Gastroesophageal sphincter (tissue), 4 donors: ENCODE measurements around the gene GPC1. TPM values are rescaled to one million over a fixed set of nuclear protein-coding genes. Genes with fewer than 3 reads are reported as not detected.

Experiments used
- ATAC-seq: fragments of 150-250 bp; one replicate; pipeline ENCODE4 v1.9.1; 2016; ENCODE audit warnings: mild to moderate bottlenecking, moderate library complexity
- H3K27ac ChIP-seq, 4 donors: fragments of 200-600 bp; sonication (generic) in 3 of 4; 1 replicate in 3 of 4; 2 replicates in 1 of 4; pipeline ENCODE4 v1.5.1; 2016 to 2019
- H3K27me3 ChIP-seq: fragments of 200-600 bp; sonication (generic); one replicate; pipeline ENCODE4 v1.5.1; 2019
- H3K36me3 ChIP-seq, 2 donors: fragments of 200-600 bp; sonication (generic); one replicate each; pipeline ENCODE4 v1.5.1; 2019; ENCODE audit warnings: control low read depth in 1 of 2
- H3K4me1 ChIP-seq, 3 donors: fragments of 200-600 bp; sonication (generic); 1 replicate in 2 of 3; 2 replicates in 1 of 3; pipeline ENCODE4 v1.5.1; 2016 to 2019; ENCODE audit warnings: control low read depth in 2 of 3
- H3K4me3 ChIP-seq, 2 donors: fragments of 200-600 bp; sonication (generic); one replicate each; pipeline ENCODE4 v1.5.1; 2019; ENCODE audit warnings: mild to moderate bottlenecking in 1 of 2, moderate library complexity in 1 of 2
- H3K9me3 ChIP-seq, 3 donors: fragments of 200-600 bp; sonication (generic); one replicate each; pipeline ENCODE4 v1.5.1; 2017 to 2019; ENCODE audit warnings: control low read depth in 2 of 3
- EP300 ChIP-seq: sonication (generic); formaldehyde crosslinking; IDR thresholded peaks from one replicate; pipeline ENCODE4 v1.6.1; 2017; ENCODE audit warnings: antibody characterized with exemption, mild to moderate bottlenecking
- POLR2A ChIP-seq, 2 donors: fragments of 450-650 bp; IDR thresholded peaks; one replicate each; pipeline ENCODE4 v1.6.1; 2017; ENCODE audit warnings: antibody characterized with exemption in 2 of 2, mild to moderate bottlenecking in 2 of 2, moderate library complexity in 1 of 2
- POLR2AphosphoS5 ChIP-seq: sonication (generic); formaldehyde crosslinking; IDR thresholded peaks from one replicate; pipeline ENCODE4 v1.6.1; 2017; ENCODE audit warnings: antibody characterized with exemption
- WGBS, 2 donors: methylation state at CpG; one replicate each; pipeline ENCODE4 v1.1.5; 2018; ENCODE audit warnings: low coverage in 1 of 2; 5-methylcytosine and 5-hydroxymethylcytosine counted together
- total RNA-seq, 4 donors: library from RNA; depleted of rRNA; stranded (reverse); fragments of >200 nt; gene quantifications; one replicate each; pipeline ENCODE4 v1.1.0, GENCODE V29; 2016
- TF ChIP-seq, protein P1 (sequence below), 4 experiments: fragments of 200-600 bp in 2 of 4; fragments of 450-650 bp in 2 of 4; sonication (generic) in 1 of 4; IDR thresholded peaks; one replicate each; pipeline ENCODE4 v1.5.1; 2017 to 2019; ENCODE audit warnings: antibody characterized with exemption in 4 of 4, mild to moderate bottlenecking in 2 of 4, moderate library complexity in 2 of 4

GPC1 gene
- total RNA-seq, 4 donors from 2014 or later: 22.5 to 73.9 (median 43.3) TPM

DNA sequence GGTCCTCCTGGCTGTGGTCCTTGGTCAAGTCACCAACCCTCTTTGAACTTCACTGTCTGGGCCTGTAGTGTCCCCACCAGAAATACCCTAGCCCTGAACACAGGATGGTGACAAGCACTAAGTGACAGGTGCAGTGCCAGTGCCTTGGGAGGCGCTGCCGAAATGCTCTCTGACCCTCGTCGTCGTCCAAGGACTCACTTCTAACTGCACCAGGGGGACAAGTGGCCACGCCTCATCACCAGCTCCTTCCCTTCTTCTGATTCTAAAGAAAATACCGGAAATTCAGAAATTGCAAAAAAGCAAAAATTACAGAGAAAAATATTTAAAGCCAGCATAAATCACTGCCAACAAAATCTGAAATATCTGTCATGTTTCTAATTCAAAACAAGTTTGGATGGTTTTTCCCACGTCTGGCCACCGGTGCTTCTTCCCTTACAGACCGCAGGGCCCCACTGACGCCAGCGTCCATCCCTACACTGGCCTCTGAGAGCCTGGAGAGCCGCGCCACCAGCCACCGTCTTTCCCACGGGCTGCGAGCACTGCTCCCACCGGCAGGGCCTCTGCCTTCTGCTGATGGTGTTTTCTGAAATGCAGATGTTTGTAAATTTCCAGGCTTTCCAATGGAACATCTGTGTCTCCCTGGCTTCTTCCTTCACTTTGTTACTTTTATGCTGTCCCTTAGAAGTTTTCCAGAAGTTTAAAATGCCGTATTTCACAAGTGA, 37.4 kb upstream of the GPC1 start:
- 65 to 90% methylated on average over 2 to 15 of the region's 19 CpGs for WGBS, 2 donors

DNA sequence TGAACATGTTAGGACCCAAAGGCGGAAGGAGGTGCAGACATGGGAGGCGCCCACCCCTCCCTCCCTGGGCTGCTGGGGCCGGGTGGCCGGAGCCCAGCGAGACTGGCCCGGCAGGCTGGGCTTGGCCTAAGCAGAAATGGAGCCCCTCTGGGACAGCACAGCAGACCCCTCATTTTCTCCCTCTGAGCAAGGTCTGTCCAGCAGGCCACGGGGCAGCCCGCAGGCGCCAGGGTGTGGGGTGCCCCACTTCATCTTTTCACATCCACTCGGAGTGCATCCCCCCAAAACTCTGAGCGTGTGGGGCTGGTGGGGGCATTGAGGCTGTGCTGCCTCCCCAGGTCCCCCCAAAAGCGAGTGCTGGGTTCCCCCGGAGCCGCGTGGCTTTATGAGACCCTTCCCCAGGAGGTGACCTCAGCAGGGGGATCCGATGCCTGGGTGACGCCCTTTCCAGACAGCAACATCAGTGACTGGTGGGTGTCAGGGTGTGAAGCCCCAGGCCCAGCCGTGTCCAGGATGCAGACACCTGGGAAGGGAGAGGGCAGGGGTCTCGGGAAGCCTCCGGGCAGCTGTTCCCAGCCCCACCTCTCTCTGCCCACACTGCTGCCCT, 36.7 kb upstream of the GPC1 start:
- H3K27me3 ChIP-seq: peaks cover 16% of the 10 kb centered on the region
- TF ChIP-seq, protein P1, sequence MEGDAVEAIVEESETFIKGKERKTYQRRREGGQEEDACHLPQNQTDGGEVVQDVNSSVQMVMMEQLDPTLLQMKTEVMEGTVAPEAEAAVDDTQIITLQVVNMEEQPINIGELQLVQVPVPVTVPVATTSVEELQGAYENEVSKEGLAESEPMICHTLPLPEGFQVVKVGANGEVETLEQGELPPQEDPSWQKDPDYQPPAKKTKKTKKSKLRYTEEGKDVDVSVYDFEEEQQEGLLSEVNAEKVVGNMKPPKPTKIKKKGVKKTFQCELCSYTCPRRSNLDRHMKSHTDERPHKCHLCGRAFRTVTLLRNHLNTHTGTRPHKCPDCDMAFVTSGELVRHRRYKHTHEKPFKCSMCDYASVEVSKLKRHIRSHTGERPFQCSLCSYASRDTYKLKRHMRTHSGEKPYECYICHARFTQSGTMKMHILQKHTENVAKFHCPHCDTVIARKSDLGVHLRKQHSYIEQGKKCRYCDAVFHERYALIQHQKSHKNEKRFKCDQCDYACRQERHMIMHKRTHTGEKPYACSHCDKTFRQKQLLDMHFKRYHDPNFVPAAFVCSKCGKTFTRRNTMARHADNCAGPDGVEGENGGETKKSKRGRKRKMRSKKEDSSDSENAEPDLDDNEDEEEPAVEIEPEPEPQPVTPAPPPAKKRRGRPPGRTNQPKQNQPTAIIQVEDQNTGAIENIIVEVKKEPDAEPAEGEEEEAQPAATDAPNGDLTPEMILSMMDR (IDR thresholded peaks at IDR 0.05): no peak
- TF ChIP-seq EP300: no peak
- no peak for TF ChIP-seq POLR2AphosphoS5
- no peak for TF ChIP-seq POLR2A (IDR thresholded peaks at IDR 0.05)
- no peaks in the 10 kb centered on the region for H3K9me3 ChIP-seq
- no peaks in the 10 kb centered on the region for H3K4me1 ChIP-seq
- WGBS, 2 donors: no CpG with 5 or more reads among the region's 20 CpGs
- no peak overlapping the region for H3K27ac ChIP-seq
- ATAC-seq: no peak
- H3K4me3 ChIP-seq: no peak overlapping the region
- H3K36me3 ChIP-seq: no peaks in the 10 kb centered on the region

More for the DNA sequence above, 37.4 kb upstream of the GPC1 start:
- H3K4me1 ChIP-seq: no peaks in the 10 kb centered on the region
- H3K27me3 ChIP-seq: peaks cover 16% of the 10 kb centered on the region
- no peaks in the 10 kb centered on the region for H3K9me3 ChIP-seq
- TF ChIP-seq POLR2AphosphoS5 (no peak), POLR2A (IDR thresholded peaks at IDR 0.05) (no peak), EP300 (no peak)
- TF ChIP-seq, protein P1 (IDR thresholded peaks at IDR 0.05): no peak
- no peak overlapping the region for H3K27ac ChIP-seq
- H3K36me3 ChIP-seq: no peaks in the 10 kb centered on the region
- ATAC-seq: no peak
- no peak overlapping the region for H3K4me3 ChIP-seq

DNA sequence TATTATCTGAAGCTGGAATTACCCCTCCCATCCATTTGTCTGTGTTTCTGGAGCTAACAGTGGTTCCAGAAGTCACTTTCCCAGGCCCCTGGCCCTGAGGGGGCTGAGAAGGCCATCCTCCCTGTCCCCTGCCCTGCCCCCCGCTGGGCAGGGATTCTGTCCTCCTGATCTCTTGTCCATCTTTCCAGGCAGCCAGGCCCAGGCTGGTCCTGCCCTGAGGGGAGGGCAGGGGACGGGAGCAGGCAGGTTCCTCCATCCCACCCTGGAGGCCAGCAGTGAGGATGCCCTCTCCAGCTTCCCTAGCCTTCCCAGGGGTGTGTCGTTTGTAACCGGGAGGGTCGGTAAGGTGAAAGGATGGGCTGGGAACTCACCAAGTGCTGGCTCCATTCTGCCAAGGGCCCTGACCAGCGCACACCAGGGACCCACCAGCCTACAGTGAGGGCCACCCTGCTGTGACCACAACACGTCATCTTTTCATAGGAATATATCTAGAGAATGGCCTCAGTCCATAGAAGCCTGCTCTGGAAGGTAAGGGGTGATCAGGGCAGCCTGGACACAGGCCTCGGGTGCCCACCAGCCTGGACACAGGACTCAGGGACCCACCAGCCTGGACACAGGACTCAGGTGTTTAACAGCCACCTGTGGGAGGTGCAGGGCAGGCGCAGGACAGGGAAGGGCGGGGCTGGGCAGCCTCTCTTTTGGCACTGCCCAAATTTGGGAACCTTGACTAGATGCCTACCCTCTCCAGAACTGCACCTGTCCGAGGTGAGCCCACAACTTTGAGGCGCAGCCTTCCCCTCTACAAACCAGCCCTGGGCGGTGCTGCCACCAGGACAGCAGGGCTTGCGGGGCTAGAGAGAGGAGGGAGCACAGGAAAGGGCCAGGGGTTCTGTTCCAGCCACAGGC, 35.8 kb upstream of the GPC1 start:
- WGBS, 2 donors: 60% methylated on average over 1 of the region's 14 CpGs; no CpG with 5 or more reads in 1 of the 2 donors
- H3K27ac ChIP-seq: no peak overlapping the region
- no peaks in the 10 kb centered on the region for H3K4me1 ChIP-seq
- peaks cover 16% of the 10 kb centered on the region for H3K27me3 ChIP-seq
- no peaks in the 10 kb centered on the region for H3K36me3 ChIP-seq
- no peaks in the 10 kb centered on the region for H3K9me3 ChIP-seq
- no peak overlapping the region for H3K4me3 ChIP-seq
- no peak for ATAC-seq
- TF ChIP-seq POLR2AphosphoS5 (no peak), POLR2A (IDR thresholded peaks at IDR 0.05) (no peak), EP300 (no peak)
- TF ChIP-seq, protein P1 (IDR thresholded peaks at IDR 0.05): no peak

DNA sequence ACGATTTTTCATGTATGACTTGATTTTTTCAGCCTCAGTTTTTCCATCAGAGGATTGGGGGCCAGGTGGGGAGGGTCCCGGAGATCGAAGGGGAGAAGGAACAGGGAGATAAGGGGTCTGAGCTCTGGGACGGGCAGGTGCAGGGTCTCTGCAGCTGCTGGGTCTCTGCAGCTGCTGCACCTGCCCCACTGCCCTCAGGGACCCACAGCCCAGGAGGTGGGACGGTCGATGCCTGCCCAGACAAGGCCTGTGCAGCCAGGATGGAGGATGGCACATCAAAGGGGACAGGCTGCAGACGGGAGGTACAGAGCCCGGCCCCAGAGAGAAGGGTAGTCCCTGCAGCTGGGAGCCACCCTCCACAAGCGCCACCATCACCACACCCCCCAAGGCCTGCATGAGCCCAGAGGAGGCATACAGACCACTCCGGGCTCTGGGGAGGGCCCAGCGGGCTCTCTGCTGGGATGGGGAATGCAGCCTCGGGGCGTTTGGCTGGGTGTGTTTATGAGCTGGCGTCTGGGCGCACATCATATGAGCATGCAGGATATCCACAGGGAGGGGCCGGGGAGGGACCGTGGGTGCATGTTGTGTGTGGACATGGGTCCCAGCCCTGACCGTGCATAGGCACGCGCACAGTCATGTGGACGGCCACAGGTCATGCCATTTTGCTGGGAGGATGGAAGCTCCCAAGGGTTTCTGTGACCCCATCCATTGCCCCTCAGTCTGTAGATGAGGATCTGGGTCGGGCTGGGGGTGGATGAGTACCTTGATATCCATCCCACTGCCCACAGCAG, 34.9 kb upstream of the GPC1 start:
- WGBS, 2 donors: 77% methylated on average over 11 of the region's 22 CpGs; no CpG with 5 or more reads in 1 of the 2 donors
- no peaks in the 10 kb centered on the region for H3K9me3 ChIP-seq
- H3K27me3 ChIP-seq: peaks cover 16% of the 10 kb centered on the region
- H3K36me3 ChIP-seq: no peaks in the 10 kb centered on the region
- no peaks in the 10 kb centered on the region for H3K4me1 ChIP-seq
- TF ChIP-seq, protein P1 (IDR thresholded peaks at IDR 0.05): no peak
- TF ChIP-seq POLR2AphosphoS5 (no peak), POLR2A (IDR thresholded peaks at IDR 0.05) (no peak), EP300 (no peak)
- ATAC-seq: no peak
- H3K4me3 ChIP-seq: no peak overlapping the region
- no peak overlapping the region for H3K27ac ChIP-seq
